Myocyte (in vitro differentiated cells): ENCODE results near the gene PNKD. TPM values are rescaled to one million over a fixed set of nuclear protein-coding genes. Genes with fewer than 3 reads are reported as not detected.
"Not testable (repeated sequence)": the region's sequence is repeated elsewhere in the genome, so short reads cannot be mapped to it uniquely, and the experiment has no call there.

Experiments
- DNase-seq: peaks from one replicate; pipeline ENCODE4 v3.0.0-alpha.2; 2012; ENCODE audit warnings: low read depth
- total RNA-seq: library from RNA; depleted of rRNA; stranded (reverse); fragments of >200 nt; gene quantifications from 2 replicates; pipeline ENCODE4 v1.2.3, GENCODE V29; 2014

Gene PNKD
- total RNA-seq, 1 donor from 2014 or later, result 30.6 TPM

DNA sequence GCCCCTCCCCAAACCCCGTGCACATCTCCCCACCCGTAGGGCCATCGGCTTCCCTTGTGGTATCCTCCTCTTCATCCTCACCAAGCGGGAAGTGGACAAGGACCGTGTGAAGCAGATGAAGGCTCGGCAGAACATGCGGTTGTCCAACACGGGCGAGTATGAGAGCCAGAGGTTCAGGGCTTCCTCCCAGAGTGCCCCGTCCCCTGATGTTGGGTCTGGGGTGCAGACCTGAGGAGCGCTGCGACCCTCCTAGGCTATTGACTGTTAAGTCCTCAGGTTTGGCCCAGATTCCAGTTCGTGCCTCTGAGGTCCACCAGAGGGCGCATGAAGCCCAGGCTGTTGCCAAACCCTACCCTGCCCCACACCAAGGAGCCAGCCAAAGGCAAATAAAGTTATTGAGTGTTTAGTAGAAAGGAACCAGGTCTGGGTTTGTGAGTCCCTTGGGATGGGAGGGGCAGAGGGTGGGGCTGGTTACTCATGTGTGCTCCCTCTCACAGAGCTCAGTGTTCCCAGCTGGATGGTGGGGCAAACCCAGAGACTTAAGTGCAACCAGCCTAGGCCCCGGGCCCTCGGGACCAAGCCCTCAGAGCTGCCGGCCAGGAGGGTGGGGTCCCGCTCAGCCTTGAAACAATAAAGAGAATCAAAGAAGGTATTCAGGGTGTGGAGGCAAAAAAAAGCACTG is 2.4 kb downstream of the PNKD start:
- DNase-seq, result peak; percentile 93

DNA sequence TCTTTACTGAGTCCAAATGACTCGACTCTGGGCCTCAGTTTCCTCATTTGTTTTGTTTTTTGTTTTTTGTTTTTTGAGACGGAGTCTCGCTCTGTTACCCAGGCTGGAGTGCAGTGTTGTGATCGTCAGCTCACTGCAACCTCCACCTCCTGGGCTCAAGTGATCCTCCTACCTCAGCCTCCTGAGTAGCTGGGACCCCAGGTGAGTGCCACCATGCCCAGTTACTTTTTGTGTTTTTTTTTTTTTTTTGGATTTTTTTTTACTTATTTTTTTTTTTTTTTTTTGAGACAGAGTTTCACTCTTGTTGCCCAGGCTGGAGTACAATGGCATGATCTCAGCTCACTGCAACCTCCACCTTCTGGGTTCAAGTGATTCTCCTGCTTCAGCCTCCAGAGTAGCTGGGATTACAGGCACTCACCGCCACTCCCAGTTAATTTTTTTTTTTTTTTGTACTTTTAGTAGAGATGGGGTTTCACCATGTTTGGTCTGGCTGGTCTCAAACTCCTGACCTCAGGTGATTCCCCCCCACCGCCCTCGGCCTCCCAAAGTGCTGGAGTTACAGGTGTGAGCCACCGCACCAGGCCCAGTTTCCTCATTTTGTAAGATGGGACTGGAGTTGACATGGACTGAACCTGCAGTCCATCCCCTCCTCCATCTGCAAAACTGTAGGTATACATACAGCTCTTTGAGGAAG is 3.0 kb downstream of the PNKD start:
- not testable (repeated sequence) for DNase-seq

DNA sequence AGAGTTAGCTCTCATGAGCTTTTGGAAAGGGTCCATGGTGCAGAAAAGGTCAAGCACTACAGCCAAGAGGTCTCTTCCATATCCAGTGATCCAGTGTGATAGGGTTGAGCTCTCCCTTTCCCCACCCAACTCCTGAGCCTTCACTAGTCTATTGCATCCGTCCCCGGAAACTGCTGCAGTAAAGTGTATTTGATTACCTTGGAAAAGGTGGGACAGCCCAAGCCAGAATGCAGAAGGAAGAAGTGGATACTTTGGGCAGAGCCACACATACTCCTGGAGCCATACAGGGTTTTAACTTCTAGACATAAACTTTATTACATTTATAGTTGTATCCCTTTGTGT is 3.6 kb downstream of the PNKD start:
- DNase-seq, result no peak

DNA sequence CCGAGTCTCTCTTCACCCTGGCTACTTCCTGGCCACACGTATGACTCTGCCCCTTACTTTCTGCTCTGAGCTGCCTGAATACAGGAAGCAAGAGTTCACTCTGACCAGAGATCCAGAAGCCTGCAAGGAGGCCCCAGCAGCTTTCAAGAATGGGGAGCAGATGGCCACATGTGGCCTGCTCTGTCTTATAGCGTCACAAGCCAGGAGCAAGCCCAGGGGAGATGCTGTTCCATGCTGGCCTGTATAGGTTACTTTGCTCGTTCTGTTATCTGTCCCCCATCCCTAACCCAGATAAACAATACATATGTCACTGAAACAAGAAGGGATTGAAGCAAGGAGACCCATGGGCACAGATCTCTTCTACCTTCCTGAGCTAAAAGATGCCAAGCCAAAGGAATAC is 4.3 kb downstream of the PNKD start:
- no peak for DNase-seq

DNA sequence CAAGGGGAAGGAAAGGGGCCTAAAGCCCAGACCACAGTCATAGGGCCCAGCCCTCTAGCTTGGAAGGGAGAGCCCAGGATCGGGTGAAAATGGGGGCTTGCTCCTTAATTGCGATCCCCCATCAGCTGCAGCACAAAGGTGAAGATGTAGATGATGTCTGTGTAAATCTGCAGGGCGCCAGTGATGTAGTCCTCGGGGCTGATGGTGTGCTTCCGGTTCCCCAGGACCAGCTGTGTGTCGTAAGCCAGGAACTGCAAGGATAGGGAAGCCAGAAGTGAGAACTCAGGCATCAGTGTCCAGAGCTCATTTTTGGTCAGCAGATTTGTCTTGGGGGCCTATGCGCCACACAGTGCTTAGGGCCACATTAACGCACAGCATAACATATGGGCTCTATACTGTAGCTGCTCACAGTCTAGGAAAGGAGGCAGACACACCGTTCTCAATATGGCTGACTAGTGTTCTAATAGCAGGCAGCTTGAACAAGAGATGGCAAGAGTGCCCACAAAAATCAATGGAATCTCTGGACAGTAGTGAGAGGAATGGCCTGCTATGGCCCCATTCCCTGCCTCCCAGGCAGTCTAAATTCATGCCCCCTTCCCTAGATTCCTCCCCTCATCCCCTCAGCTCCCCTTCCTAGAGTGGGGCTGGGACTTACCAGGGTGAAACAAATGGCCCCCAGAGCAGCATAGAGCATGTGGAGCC is 5.2 kb downstream of the PNKD start:
- DNase-seq, result peak; percentile 35

DNA sequence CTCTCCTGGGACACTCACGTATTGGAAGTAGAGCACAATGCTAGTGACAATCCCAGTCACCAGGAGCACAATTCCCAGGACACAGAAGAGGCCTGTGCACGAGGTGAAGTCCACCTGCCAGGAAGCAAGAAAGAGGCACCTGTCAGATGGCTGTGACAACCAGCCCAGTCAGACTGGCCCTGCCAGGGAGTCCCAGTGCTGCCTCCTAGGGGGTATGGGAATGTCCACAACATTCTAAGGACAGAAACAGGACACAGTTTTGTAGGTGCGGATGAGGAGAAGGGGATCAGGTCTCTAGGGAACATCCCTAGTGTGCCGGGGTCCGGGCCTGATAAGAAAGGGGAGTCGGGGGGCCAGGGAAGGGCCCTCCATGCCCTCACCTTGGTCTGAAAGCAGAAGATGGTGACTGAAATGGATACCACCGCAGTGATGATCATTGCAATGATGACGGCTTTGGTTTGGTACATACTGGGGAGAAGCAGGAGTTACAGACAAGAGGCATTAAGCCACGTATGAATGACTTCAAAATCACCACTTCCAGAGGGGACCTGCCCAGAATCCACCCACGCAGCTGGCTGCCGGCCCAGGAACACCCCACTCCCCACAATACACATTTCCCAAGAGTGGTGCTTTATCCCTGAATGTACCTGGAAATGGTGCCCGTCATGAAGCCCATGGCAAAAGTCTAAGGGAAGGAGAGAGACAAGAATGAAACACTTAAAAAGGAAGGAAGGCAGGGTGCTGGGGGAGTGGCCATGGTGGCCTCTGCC is 6.9 kb downstream of the PNKD start:
- no peak for DNase-seq

DNA sequence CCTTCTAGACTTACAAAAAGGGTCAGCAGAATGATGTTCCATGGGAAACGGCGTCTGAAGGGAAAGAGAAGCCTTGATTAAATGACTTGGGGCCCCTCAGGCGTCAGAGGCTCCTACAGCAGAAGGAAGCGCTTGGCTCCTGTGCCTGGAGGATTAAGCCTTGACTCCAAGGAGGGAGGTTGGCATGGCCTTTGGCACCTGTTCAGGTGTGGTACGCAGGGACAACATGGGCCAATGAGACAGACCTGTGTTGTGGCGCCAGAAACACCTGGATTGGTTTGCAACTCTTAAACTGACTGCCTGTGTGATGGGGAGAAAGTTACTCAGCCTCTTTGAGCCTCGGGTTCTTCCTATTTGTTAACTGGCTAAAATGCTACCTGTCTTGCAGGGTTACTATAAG is 7.6 kb downstream of the PNKD start:
- no peak for DNase-seq

DNA sequence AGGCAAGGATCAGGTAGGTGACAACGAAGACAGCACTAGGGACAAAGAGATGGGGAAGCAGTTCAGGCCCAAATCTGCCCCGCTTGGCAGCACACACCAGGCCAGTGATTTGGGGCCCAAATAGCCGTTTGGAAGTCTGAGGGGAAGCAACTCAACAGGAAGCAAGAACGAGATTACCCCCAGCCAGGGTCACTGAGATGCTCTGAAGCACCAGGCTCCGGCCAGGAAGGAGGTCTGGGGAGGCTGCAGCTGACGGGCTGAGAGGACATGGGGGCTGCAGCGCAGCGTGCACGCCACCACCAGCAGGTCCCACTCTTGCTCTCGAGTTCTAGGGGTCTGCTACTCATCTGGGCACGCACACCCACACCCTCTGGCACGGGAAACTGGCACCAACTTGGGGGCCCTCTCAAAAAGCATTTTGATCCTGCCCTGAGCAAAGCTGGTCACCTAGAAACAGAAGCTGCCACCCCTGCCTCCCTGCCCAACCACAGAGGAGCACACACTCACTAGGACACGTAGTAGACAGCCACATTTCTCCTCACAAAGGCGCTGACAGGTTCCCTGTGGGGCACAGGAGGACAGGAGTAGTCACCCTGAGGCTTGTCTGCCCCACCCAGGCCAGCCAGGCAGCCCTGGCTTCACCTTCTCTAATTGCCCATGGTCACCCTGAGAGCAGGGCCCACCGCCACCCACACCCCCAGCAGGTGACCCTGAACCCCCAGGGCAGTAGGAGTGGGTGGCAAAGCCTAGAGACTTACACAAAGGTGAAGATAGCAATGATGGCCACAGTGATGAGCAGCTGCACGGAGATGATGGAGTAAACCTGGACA is 8.4 kb downstream of the PNKD start:
- no peak for DNase-seq

DNA sequence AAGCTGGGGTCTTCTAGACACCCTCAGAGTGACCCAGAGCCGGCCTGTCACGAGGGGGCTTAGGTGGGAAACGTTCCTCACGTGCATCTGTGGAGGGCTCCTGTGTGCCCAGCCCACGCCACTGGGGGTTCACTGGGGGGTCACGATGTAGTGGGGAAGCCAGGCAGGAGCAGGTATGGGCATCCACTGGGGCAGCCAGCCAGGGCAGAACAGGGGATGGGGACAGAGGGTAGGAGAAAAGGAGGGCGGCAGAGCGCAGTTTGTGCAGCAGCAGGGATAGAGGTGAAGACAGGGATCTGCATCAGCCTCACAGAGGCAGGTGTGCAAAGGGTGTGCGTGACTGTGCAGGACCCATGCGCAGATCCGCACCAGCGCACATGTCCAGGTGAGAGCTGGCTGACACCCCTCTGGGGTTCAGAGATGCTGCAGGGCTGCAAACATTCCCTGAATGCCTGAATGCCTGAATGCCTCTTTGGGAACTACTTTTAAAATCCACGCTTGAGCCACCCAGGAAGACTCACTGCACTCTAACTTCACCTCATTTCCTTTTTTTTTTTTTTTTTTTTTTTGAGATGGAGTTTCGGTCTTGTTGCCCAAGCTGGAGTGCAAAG is 10.0 kb downstream of the PNKD start:
- DNase-seq, result no peak

DNA sequence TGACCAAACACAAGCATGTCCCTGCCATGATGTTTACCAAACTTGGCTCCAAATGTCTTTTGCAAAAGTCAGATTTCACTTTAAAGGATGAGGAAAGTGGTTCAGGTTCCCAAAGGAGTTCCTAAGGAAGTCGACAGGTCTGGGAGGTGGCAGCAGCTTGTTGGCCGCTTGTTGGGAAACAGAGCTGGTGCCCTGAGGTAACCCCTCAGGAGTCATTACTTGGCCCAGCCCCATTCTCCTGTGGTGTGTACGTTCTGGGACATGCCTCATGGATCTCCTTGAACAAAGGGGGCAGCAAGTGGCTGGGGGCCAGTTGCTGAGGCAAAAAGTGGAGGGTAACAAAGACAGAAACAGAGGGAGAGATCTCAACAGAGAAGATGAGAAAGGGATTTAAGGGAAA is 11.1 kb downstream of the PNKD start:
- peak; percentile 74 for DNase-seq

DNA sequence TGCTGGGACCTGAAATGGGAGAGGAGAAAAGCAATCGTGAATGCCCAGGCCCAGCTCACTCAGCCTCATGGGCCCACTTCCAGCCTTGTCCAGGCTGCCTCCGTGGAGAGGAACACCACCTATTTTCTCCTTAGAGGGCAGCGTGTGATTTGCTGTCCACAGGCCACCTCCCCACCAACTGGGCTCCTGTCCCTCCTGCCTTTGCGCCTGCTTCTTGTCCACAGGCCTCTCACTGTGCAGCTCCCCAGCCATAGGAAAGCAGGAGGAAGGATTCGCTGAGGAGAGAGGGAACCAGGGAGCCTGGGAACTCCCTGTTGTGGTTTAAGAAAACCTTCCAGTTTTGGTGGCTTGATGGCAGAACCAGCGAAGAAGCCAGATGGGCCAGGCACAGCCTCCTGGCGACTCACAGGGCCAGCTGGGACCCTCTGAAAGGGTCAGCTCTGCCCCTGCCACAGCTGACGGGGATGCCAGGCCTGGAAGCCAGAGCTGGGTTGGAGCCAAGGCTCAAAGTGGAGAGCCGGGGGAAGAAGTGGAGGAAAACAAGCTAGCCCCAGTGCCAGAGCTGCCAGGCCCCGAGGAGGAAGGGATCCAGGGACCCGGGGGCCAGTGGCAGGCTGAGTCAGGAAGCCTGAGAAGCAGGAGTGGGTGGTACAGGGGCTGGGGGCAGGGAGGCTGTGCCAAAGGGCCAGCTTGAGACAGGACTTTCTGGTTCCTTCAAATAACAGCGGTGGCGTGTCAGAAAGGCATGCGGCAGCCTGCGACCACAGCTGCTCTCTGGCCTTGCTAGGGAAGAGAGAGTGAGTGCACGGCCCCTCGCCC is 12.1 kb downstream of the PNKD start:
- DNase-seq, result peak; percentile 96

DNA sequence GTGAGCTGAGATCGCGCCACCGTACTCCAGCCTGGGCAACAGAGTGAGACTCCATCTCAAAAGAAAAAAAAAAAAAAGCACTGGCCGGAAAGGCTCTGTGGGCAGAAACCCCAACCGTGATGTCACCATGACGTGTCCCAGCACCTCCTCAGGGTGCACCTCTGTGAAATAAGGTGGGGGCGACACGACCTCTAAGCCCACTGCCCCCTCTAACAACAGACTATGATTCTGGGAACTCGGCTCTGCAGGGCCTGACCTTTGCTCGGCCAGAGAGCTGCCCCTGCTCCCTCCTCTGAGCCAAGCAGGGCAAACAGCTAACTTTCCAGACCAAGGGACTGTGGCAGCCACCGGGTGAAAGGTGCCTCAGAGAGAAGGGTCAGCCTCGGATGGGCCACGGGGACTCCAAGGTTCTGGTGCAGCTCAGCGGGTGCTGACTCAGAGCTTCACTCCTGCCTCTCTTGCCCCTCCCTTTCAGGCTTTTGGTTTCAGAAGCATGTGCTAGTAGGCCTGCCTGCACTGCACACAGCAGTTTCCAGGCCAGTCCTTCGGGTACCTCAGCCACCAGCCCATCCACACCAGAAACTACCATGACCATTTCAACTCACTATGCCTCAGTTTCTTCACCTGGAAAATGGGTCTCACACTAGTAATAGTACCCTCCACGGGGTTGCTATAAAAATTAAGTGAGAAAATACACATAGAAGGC is 13.9 kb downstream of the PNKD start:
- peak; percentile 88 for DNase-seq

DNA sequence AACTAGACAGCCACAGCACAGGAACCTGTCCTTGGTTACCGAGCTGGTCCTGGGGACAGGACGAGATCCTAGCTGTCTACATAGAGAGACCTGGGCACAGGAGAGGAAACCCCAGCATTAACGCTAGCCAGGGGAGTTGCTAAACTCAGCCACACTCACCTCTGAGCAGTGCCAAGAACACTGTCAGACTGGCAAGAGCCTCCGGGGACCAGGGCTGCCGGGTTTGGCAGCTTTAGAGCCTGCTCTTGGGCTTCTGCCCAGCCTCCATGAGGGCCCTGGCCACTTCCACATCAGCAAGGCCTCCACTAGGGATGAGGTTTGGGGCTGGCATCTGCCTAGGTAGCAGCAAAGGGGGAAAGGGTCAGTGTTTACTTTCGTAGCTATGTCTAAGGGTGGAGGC is 15.3 kb downstream of the PNKD start:
- DNase-seq, result peak; percentile 78

DNA sequence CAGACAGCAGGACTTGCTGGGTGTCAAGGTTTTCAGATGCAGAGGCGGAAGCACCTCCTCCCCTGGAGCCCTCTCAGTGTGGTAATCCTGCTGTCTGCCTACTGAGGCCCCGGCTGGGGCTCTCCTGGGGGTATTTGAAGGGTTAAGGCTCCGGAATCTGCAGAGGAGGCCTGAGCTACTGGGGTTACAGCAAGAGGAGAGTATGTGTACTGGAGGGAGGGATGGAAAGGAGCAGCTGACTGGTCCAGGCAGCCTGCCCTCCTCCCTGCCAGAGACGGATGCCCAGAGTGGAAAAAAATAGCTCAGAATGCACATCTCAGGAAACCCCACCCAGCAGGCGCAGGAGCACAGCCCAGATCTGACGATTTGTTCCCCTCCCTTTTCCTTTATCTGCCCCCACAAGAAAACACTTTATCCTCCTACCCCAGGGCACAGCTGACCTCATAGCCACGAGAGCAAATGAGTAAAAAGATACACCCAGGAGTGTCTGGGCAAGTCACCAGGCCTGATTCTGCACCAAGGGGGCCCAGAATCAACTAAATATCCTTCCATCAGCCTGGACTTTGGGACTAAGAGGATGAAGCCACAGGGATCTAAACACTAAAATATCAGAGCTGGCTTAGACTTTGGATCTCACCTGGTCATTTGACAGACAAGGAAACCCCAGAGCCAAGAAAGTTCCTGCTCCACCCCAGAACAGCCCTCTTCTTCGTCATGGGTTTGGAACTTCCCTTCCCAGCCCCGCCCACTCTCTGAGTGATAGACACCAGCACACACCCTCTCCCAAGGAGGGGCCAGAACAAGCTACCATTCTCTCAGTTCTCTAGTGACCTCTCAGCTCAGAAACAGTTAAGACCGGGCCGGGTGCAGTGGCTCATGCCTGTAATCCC is 16.5 kb downstream of the PNKD start:
- DNase-seq, result peak; percentile 98

DNA sequence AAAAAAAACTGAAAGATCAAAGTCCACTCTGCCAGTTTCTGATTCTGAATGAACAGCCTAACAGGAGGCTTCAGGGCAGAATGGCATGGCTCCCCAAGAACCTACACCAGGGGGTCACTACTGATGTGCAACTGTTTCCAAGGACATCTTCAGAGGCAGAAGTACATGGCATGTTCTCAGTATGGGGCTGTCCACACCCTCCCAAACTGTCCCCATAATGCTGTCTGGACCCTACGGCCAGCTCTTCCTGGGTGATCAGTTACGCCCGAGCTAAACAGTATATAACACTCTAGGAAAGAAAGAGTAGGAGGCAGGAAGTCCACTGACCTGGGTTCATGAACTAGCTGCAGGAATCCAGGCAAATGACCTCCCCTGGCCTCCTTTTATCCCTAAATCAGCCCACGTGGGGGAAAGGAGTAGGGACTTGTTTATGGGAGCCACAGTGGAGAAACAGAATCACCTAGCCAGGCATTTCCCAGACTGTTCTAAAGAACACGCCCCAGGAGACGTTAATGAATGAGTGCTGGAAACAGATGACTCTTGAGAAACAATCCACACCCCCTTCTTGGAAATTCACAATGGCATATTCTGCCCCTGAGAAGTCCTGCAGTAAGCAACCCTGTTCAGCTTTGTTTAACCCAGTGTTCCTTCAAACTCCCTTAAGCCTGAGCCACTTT is 19.5 kb downstream of the PNKD start:
- DNase-seq, result peak; percentile 46

DNA sequence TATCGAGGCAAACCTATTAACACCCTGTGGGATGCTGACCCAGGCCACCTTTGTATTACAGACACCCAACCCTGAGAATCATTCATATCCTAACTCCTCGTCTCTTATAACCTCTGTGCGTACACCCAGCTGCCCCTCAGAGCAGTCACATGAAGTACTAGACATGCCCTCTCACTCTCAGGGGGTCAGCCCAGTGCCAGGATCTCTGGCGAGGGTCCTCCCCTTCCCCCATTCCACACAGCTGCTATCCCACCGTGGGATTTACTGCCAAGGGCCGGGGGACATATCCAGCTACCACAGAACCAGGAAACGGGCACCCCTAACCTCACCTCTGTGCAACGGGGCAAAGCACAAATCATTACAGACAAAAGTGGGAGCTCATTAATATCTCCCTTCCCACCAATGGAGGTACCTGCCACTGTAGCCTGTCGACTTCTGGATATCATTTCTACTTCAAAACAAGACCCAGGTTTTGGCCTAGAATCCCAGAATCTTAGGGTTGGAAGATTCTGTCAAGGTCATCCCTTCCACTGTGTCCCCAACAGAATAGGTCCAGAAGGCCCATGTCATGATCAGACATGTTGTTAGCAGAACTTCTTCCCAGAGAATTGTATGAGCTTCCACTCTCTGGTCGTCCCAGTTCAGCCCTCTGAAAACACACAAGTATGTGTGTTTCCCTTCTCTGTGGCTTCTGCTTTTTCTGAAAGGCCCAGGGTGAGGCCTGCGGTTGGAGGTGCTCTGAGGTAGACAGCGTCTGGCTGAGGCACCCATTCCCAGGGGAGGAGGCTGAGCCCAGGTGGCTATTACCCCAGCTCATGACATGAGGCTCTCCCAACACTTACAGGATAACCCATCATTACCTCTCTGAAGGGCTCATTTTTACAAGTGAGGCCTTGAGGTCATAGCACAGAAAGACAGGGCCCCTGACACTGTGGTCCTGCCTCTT is 20.3 kb downstream of the PNKD start:
- DNase-seq, result no peak
